HG02623 (cell line): ENCODE results near the gene SERINC3.

Experiments used
- ATAC-seq: cut with Tn5 transposase; IDR thresholded peaks from one replicate; pipeline ENCODE4 v1.9.1; 2021; ENCODE audit warnings: moderate library complexity; ENCODE audit not compliant: unreplicated experiment

Gene SERINC3

GRCh38 chr20:44467289-44467883, 54.5 kb downstream of the SERINC3 start:
- no peak for ATAC-seq

- no peak for ATAC-seq
Observed at GRCh38 chr20:44465001-44465560, 56.8 kb downstream of the SERINC3 start.

- ATAC-seq = no peak
Observed at GRCh38 chr20:44464514-44464913, 57.4 kb downstream of the SERINC3 start.

GRCh38 chr20:44463466-44463865, 58.4 kb downstream of the SERINC3 start:
- ATAC-seq = no peak

GRCh38 chr20:44461803-44462174, 60.1 kb downstream of the SERINC3 start:
- no peak for ATAC-seq

GRCh38 chr20:44461142-44461802, 60.6 kb downstream of the SERINC3 start:
- ATAC-seq = no peak

- no peak for ATAC-seq
Observed at GRCh38 chr20:44460795-44461141, 61.1 kb downstream of the SERINC3 start.

- ATAC-seq = no peak
Observed at GRCh38 chr20:44459271-44459670, 62.6 kb downstream of the SERINC3 start.

GRCh38 chr20:44457016-44457415, 64.9 kb downstream of the SERINC3 start:
- ATAC-seq = no peak

GRCh38 chr20:44456611-44457010, 65.3 kb downstream of the SERINC3 start:
- no peak for ATAC-seq

- no peak for ATAC-seq
Observed at GRCh38 chr20:44455126-44455525, 66.7 kb downstream of the SERINC3 start.

GRCh38 chr20:44454306-44454963, 67.4 kb downstream of the SERINC3 start:
- ATAC-seq = no peak

GRCh38 chr20:44450903-44451450, 70.9 kb downstream of the SERINC3 start:
- no peak for ATAC-seq

GRCh38 chr20:44450281-44450889, 71.5 kb downstream of the SERINC3 start:
- no peak for ATAC-seq

- ATAC-seq = no peak
Observed at GRCh38 chr20:44449864-44450263, 72.0 kb downstream of the SERINC3 start.

- ATAC-seq = no peak
Observed at GRCh38 chr20:44448753-44449546, 72.9 kb downstream of the SERINC3 start.

GRCh38 chr20:44447827-44448419, 73.9 kb downstream of the SERINC3 start:
- ATAC-seq = no peak
